ENCODE results near the gene CAMK2G.
A peak's percentile ranks its signal among the peaks of the same experiment; 100 is the strongest.

The CAMK2G gene

GRCh38 chr10:73769396-73769795 is 105.0 kb downstream of the CAMK2G start:
- no peak overlapping the region for H3K27ac Mint-ChIP-seq
- no peak overlapping the region for H3K4me3 Mint-ChIP-seq
- peaks cover 25% of the 10 kb centered on the region for H3K4me1 Mint-ChIP-seq (ENCODE audit: low read depth)
- no peaks in the 10 kb centered on the region for H3K27me3 Mint-ChIP-seq
- peaks cover 79% of the 10 kb centered on the region for H3K36me3 Mint-ChIP-seq (ENCODE audit: low read depth)
- H3K9me3 Mint-ChIP-seq: no peaks in the 10 kb centered on the region

- Mint-ChIP-seq H3K4me1 (ENCODE audit: low read depth) (peaks cover 22% of the 10 kb centered on the region), H3K36me3 (ENCODE audit: low read depth) (peaks cover 78% of the 10 kb centered on the region), H3K27me3 (no peaks in the 10 kb centered on the region), H3K9me3 (no peaks in the 10 kb centered on the region), H3K27ac (no peak overlapping the region), H3K4me3 (no peak overlapping the region)
These were observed 105.5 kb downstream of the CAMK2G start for GRCh38 chr10:73768881-73769280.

- Mint-ChIP-seq H3K36me3 (ENCODE audit: low read depth) (peaks cover 88% of the 10 kb centered on the region), H3K4me3 (no peak overlapping the region), H3K27ac (peak overlapping the region; percentile 58), H3K4me1 (ENCODE audit: low read depth) (peaks cover 28% of the 10 kb centered on the region), H3K27me3 (no peaks in the 10 kb centered on the region), H3K9me3 (no peaks in the 10 kb centered on the region)
These were observed 109.3 kb downstream of the CAMK2G start for GRCh38 chr10:73765066-73765465.

GRCh38 chr10:73763343-73763742 is 111.0 kb downstream of the CAMK2G start:
- Mint-ChIP-seq H3K9me3 (no peaks in the 10 kb centered on the region), H3K4me1 (ENCODE audit: low read depth) (peaks cover 36% of the 10 kb centered on the region), H3K36me3 (ENCODE audit: low read depth) (peaks cover 86% of the 10 kb centered on the region), H3K27me3 (no peaks in the 10 kb centered on the region), H3K27ac (peak overlapping the region; percentile 78), H3K4me3 (no peak overlapping the region)

GRCh38 chr10:73762915-73763314 is 111.4 kb downstream of the CAMK2G start:
- H3K4me1 Mint-ChIP-seq (ENCODE audit: low read depth): peaks cover 40% of the 10 kb centered on the region
- H3K27ac Mint-ChIP-seq: peak overlapping the region; percentile 78
- peaks cover 86% of the 10 kb centered on the region for H3K36me3 Mint-ChIP-seq (ENCODE audit: low read depth)
- no peak overlapping the region for H3K4me3 Mint-ChIP-seq
- H3K9me3 Mint-ChIP-seq: no peaks in the 10 kb centered on the region
- no peaks in the 10 kb centered on the region for H3K27me3 Mint-ChIP-seq

Measured in stimulated activated naive CD8-positive, alpha-beta T cell treated with anti-CD3 and anti-CD28 coated beads, Interleukin-15, Interleukin-2, amounts not matched to agents 100 ng/mL and 50 ng/mL, for 24 hours (primary cell).